Spleen (tissue), 7 donors: ENCODE data around the gene BSN.

Source experiments
- CTCF ChIP-seq, 11 experiments: fragments of 200-600 bp in 7 of 11; fragments of 450-650 bp in 4 of 11; sonication (generic) in 4 of 11; IDR thresholded peaks in 8 of 11; conservative IDR thresholded peaks in 3 of 11; 1 replicate in 7 of 11; 2 replicates in 4 of 11; pipeline versions ENCODE4 v1.4.0 to v1.8.0; 2016 to 2021; ENCODE audit warnings: antibody characterized with exemption in 11 of 11, inconsistent platforms in 4 of 11, mild to moderate bottlenecking in 1 of 11
- POLR2A ChIP-seq, 3 donors: fragments of 450-650 bp; IDR thresholded peaks; one replicate each; pipeline ENCODE4 v1.5.1; 2017; ENCODE audit warnings: antibody characterized with exemption in 3 of 3, mild to moderate bottlenecking in 1 of 3
- donor health status: DM: no; HTN: no; CAD: no; lungs with moderate emphysema.
- donor health status: DM: no; HTN: no; CAD: no.
- donor health status: DM: no; HTN: no; CAD: no.

GRCh38 chr3:49639551-49639950 lies 85.3 kb downstream of the BSN start:
- TF ChIP-seq POLR2A (IDR thresholded peaks at IDR 0.05): no peak
- no peak for TF ChIP-seq CTCF (IDR thresholded peaks at IDR 0.05 in 8 of 11, conservative IDR thresholded peaks at IDR 0.05 in 3 of 11)
